Stimulated activated CD4-positive, alpha-beta T cell treated with anti-CD3 and anti-CD28 coated beads, Interleukin-1b, Interleukin-23, amount 100 ng/mL, for 48 hours (primary cell): ENCODE measurements around the gene ADGRG2.
"Not testable (repeated sequence)": the region's sequence is repeated elsewhere in the genome, so short reads cannot be mapped to it uniquely, and the experiment has no call there.

Experiments
- DNase-seq: peaks from one replicate; pipeline ENCODE4 v3.0.0-alpha.2; 2020

ADGRG2 gene

DNA sequence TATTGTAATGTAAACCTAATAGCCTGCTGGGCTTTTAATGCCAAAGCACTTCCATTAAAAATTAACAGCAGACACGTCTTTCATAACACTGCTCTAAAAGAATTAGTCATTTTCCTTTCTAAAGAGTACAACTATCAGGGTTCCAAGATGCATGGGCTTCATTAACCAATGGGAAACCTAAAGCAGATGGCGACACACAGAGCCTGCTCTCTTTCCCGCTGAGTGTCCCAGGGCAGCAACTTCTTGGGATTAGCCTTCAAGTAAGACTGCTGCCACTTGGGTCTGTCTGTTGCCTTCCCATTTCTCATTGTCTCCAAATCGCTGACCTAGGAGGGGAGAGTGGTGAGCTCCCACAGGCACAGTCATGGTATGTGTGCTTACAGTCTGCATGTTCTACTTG lies 124.4 kb downstream of the ADGRG2 start:
- no peak for DNase-seq

DNA sequence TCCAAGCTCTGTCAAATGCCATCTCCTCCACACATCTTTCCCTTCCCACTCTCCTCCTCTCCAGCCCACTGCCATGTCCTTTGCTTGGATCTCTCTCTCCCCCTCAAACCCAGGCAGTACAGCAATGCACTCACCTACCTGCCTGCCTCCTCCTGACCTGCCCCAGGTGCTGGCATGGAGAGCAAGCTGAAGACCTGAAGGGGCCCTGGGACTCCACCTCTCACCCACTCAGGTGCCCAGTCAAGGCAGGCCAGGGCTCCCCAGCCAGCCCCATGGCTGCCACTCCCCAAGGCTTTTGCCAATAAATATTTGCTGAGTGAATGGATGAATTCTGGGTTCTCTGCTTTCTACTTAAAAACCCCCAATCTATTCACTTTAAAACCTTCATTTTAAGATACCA lies 125.7 kb downstream of the ADGRG2 start:
- no peak for DNase-seq

GRCh38 chrX:18995221-18995620 lies 127.0 kb downstream of the ADGRG2 start:
- DNase-seq: no peak

DNA sequence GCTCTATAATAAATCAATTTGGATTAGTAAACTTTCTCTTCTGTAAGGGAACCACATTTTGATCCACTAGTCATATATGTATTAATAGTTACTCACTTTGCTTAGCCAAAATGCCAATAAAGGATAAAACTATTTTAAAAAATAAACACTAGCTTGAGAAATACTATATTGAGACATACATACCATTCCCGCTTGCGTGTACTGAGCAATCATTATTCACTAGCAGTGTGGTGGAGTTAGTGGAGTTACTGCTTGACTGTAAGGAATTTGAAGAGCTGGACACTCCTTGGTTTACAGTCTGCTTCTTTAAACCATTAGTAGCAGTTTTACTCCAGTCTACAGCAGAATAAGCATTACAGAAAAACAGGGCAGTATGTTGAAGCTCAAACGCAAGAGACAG lies 127.6 kb downstream of the ADGRG2 start:
- no peak for DNase-seq

DNA sequence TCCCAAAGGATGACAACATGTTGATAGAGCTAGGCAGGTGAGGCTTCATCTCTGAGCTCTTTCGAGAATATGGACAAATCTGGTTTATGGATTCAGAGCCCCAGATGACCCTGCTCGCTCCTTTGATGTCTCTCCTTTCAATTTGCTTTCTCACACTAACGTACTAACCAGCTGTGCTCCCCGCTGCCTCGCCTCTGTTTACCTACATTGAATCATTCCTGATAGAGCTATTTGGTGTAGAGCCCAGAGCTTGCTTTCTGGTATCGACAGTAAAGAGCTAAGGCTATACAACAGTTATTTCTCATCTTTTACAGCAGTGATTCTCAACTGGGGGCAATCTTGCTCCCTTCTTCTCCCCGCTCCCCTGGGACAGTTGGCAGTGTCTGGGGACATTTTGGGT lies 129.4 kb downstream of the ADGRG2 start:
- DNase-seq: no peak

DNA sequence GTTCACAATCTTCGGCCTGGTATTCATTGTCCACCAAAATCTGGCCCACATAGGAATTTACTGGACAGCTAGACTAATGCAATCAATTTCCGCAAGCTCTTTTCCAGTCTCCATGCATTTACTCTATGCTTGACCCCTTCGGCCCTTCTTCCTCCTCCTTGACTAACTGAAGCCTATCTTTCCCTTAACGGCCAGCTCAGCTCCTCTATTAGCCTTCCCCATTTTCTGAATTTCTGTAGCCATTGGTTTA lies 137.2 kb downstream of the ADGRG2 start:
- DNase-seq: no peak

GRCh38 chrX:18984381-18985185 lies 137.7 kb downstream of the ADGRG2 start:
- DNase-seq: peak; percentile 81

DNA sequence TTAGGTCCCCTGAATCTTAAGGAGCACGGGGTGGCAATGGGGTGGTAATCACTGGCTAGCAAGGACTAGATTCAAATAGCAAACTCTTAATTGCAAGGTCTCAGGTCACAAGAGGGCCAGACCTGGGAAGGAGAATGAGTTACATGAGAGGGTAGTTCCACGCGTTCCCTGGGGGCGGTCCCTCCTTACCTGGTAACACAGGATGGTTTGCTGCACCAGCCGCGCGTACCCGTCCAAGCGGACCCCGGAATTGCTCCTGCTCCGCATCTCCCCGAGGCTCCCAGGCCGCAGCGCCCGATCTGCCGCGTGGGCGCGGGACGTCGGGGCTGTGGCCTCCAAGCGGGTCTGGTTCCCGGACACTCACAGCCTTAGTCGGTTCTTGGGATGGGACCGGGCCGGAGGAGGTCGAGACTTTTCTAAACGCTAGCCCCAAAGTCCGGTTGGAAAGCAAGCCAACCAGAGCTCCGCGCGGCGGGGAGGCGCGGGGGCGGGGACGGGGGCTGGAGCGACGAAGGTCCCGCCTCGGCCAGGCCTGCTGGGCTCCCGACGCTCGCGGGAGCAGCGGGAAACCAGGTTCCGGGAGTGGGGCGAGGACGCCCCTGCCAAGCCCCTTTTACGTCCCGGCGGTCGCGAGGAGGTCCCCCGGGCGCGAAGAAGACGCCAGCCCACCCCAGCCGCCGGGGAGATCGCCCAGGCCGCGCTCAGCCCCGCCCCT lies 138.4 kb downstream of the ADGRG2 start, which contains the start of gene PHKA2:
Gene PHKA2 (minus strand): TSS at position 449 of the 715 bp plus-strand sequence. CDS start 182 bp downstream, at position 267.
- peak; percentile 4 for DNase-seq

DNA sequence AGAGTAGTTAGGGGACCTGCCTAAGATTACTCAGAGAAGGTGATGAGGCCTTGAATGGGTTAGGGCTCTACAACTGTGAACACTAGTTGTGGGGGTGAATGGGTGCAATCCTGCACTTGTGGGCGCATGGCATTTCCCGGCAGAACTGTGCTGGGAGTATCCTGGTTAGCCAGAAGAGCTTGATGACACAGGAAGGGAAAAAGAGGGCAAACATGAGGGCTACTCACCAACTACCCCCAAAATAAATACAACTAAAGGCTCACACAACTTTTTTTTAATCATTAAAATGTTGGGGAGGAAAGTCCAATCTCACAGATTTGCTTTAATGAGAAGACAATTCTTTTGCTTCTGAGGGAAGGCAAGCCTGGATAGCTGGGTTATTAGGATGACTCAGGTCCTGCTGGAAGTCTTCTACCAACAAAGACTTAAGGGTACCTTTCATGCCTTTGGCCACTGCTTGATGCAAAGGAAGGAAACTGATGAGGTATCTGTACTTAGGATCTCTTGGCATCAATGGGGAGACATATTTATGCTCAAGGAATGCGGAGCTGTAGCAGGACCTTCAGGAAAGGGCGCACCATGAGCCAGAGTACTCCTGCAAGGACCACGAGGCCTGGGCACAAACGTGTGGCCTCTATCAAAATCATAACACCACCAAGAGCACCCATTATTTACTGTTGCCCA lies 141.0 kb downstream of the ADGRG2 start:
- no peak for DNase-seq

DNA sequence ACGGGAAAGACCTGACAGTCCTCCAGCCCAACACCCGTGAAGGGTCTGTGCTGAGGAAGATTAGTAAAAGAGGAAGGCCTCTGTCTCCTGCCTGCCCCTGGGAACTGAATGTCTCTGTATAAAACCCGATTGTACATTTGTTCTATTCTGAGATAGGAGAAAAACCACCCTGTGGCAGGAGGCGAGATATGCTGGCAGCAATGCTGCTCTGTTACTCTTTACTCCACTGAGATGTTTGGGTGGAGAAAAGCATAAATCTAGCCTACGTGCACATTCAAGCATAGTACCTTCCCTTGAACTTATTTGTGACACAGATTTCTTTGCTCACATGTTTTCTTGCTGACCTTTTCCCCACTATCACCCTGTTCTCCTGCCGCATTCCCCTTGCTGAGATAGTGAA lies 142.0 kb downstream of the ADGRG2 start:
- DNase-seq: not testable (repeated sequence)

DNA sequence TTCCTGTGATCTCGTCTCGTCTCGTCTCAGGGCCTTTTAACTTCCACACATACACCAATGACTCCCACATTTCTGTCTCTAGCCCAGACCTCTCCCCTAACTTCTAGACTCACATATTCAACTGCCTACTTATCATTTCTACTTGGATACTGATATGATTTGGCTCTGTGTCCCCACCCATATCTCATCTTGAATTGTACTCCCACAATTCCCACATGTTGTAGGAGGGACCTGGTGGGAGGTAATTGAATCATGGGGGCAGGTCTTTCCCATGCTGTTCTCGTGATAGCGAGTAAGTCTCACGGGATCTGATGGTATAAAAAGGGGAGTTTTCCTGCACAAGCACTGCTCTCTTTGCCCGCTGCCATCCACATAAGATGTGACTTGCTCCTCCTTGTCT lies 147.3 kb downstream of the ADGRG2 start:
- DNase-seq: no peak

GRCh38 chrX:18973527-18974192 lies 148.6 kb downstream of the ADGRG2 start:
- no peak for DNase-seq

- DNase-seq: no peak
Measured at GRCh38 chrX:18971506-18971905, 150.8 kb downstream of the ADGRG2 start.

DNA sequence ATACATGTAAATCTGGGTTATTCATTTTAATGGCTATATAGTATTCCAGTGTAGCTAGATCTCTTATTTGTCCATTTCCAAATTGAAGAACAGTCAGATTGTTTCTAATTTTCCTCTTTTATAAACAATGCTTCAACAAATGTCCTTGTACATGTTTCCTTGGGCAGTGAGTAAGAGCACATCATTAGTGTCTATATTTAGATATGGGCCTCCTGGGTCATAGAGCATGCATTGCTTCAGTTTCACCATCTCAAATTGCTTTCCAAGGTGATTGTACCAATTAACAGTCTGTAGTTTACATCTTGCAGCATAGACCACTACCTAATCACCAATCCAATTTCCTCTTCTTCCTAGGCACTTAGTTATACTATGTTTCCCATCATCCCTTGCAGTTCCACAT lies 151.8 kb downstream of the ADGRG2 start:
- DNase-seq: no peak

DNA sequence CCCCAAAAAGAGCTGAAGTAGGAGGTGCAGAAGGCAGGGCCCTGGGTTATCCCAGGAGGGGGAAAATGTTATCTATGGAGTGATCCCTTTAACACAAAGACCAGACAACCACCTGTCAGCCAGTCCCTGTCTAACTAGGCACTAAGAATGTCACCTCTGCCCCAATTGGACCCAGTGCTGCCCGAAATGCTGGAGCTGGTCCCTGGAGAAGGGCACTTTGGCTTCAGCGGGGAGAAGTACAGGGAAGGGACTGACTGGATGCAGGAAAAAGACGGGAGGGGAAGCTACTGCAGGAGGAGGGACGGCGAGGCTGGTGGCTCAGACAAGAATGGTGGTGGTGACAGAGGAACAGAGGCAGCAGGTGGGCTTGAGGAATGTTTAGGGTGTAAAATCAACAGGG lies 155.6 kb downstream of the ADGRG2 start:
- DNase-seq: no peak

GRCh38 chrX:18964901-18965300 lies 157.4 kb downstream of the ADGRG2 start:
- no peak for DNase-seq

DNA sequence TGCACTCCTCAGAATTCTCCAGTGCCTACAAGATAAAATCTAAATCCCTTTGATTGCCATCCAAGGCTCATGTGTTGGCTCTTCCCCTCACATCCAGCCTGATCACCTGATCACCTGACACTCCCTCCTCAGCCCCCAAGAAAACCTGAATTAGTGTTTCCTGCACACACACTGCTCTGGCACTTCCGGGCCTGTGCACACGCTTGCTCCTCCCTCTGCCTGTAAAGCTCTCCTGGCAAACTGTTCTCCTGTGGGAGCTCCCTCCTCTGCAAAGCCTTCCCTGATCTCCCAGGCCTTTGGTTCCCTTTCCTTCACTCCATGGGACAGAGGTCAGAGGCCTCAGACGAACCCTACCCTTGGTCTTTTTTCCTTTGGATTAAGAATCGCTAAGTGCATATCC lies 158.2 kb downstream of the ADGRG2 start:
- DNase-seq: no peak

- DNase-seq: no peak
Measured at GRCh38 chrX:18962329-18962728, 159.9 kb downstream of the ADGRG2 start.

DNA sequence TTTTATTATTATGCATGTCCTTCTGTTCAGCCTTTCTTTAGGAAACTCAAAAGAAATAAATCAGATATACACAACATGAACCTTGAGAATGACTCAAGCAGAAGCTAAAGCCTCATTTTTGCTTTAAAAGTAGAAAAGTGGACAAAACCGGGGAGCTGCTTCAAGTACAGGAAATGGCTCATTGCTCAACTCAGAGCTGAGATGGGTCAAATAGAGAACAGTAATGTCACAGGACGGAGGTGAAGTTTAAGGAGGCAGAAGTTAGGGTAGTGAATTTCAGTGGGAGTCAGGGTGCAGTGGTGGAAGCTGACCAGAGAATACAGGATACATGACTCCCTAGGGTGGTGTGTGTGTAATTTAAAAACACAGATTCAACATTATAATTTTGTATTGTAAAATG lies 160.6 kb downstream of the ADGRG2 start:
- no peak for DNase-seq

DNA sequence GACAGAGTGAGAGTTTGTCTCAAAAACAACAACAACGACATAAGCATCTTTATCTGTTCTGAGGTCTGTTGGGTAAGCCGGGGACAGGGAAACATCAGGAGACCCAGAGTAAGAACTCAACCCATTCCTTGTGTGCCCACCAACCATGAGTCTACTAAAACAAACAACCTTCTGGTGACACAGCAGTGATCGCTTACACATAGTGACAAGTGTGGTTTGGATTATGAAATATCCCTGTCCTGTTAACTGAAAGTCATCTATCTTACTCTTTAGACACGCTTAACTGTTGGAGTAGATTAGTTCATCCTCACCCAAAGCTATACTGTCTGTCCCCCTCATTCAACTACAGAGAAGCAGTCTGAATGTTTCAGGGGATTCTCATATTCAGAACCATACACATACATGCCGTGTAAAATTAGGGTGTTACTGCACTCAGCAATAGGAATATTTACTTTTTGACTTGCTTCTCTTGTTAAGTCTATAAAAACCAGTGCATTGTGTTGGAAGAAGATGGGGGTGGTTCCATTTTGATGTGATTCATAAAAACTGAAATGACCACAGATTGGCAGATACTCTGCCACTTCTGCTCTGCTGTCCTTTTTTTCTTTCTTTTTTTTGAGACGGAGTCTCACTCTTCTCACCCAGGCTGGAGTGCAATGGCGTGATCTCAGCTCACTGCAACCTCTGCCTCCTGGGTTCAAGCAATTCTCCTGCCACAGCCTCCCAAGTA lies 165.8 kb downstream of the ADGRG2 start:
- no peak for DNase-seq

DNA sequence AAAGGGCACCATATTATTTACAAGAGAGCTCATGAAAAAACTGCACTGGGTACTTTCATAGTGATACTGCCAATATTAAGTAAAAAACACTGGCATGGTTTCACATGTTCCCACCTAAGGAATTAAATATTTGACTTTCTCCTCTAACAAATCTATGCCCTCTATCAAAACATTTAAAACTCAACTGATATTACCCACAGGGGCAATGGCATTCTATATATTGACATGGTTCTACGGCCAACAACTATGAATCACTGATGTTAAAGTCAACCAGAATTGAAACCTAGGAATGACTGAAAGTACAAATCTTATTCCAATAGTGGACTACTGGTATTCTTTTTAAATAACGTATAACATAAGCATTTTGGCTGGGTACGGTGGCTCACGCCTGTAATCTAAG lies 166.6 kb downstream of the ADGRG2 start:
- no peak for DNase-seq

DNA sequence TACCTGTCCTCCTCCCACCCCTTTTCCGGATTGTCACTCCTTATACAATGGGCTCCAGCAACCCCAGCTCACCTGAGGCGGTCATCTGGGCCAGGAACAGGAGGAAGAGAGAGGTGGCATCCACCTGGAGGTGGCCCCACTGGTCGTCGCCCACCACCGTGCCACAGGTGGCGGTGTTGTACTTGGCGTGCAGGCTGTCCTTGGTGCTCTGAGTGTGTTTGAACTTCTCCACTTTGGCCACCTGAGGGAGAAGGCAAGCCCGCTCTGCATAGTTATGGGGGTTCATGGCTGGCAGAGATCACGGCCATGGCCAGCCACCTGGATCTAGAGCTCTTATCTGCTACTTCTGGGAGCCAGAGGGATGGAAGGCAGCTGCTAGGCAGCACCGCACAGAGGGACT lies 171.2 kb downstream of the ADGRG2 start:
- no peak for DNase-seq

GRCh38 chrX:18949944-18950301 lies 172.3 kb downstream of the ADGRG2 start:
- no peak for DNase-seq
